HS-5 (cell line): Measurements from ENCODE around the gene NAT9.

Experiments
- DNase-seq: peaks from one replicate; pipeline ENCODE4 v3.0.0-alpha.2; 2012; ENCODE audit warnings: low read depth

Gene NAT9

DNA sequence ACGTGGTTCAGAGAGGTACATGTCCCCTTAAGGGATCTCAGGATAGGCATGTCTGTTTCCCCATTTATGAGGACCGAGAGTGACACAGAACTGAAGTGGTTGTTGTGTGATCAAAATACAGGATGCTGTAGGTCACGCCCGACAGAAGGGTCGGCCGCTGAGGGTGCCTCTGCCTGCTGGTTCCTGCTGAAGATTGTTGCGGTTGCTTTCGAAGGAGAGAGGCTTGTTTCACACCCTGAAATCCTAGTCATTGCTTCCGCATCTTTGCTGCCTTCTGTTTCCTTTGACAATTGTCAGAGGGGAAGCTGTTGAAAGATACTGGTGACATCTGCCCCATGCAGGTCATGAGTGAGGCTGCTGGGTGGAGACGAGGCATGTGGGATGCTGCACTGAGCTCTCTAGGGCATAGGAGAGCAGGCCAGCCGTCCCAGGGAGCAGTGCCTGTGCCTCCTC, 3.8 kb upstream of the NAT9 start:
- DNase-seq = no peak

DNA sequence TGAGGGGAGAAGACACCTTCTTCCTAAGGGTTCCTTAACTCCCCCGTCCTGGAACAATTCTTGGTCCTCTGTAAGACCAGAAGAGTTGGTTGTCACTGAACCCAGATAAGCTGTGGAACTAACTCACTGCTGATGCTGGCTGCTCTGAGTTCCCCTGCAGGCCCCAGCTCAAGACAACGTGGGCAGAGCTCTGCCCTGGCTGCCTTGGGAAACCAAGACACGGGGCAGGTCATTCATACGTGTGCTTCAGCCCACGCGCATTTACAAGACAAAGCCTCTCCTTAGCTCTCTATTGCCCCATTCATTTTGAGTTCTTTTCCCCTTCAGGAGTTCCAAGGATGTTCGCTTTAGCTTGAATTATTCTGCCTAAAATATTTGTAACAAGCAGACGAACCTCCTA, 3.4 kb upstream of the NAT9 start:
- DNase-seq = no peak

DNA sequence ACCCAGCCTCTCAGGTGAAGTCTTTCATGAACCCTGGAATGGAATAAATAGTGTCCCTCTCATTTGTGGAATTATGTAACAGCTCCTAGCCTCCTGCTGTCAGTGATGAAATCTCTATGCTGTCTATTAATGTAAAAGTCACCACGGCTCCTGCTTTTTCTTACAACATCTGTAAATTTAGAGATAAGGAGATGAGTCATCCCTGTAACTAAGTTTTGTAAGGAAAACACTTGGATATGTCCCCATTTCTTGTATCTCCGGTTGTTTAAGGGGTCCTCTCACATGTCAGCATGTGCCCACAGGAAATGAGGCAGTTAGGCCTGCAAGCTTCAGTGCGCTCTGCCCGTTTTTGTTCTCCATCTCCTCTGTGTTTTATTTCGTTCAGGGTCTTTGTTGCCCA, 2.8 kb upstream of the NAT9 start:
- no peak for DNase-seq

DNA sequence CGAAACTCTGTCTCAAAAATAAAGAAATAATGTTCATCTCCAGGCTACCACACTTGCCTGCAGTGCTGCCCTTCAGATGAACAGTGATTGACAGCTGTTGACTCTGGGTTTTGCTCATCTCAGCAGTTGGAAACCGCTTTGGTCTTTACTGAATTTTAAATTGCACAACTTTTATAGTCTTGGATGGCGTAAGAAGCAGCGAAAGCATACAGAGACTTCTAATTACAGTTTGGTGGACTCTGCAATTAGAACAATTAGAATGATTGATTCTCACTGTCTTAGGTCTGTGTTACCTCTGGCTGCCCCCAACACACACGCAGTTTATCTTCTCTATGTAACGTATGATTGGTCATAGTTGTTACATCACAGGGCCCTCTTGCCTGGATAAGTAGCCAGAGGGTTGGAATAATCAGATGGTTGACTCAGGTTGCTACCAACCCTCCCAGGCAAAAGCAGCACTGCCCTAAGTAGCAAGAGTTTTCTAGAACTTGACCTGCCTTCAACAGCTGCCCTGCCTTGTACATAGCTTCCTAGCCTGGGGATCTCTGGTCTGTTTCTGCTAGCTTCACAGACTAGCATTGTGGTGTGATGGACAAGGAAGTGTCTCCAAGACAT, 1.9 kb upstream of the NAT9 start:
- no peak for DNase-seq

DNA sequence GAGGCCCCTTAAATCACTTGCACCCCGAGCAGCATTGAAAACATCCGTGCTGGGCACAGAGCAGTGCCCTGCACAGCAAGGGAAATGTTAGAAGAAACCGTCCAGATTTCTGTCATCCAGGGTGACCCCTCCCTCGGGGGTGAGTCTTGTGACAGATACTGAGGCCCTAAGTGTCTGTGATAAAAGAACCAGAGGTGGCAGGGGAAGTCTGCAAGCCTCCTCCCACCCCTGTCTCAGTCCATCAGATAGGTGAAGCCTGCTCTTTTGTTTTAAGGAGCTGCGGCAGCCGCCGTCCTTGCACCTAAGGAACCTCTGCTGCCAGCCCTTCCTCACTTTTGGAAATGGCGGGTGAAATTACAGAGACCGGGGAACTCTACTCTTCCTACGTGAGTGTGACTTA, 845 bp upstream of the NAT9 start:
- no peak for DNase-seq

DNA sequence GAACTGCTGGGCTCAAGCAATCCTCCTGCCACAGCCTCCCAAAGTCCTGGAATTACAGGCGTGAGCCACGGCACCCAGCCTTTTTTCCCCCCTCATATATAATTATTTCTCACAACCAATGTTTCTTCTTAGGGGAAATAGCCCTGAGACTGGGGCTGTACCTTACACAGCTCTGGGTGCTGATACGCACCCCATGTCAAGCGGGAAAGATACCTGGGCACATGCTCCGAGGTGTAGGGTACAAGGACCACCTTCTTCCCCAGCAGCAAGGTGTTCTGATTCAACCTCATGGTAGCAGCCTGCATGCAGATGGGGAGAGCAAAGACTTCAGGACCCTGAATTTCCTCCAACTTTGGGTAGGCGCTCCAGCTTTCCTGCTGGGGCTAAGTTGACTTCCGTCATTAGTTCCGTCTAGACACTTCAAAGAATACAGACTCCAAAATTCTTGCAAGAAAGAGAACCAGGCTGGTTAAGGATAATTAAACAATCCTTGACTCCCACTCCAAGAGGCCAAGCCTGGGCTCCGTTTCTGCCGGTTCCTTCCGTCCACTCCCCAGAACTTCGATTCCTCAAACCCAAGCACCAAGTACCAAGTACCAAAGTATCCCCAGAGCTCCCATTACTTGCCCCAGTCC, 619 bp downstream of the NAT9 start:
- DNase-seq = no peak

DNA sequence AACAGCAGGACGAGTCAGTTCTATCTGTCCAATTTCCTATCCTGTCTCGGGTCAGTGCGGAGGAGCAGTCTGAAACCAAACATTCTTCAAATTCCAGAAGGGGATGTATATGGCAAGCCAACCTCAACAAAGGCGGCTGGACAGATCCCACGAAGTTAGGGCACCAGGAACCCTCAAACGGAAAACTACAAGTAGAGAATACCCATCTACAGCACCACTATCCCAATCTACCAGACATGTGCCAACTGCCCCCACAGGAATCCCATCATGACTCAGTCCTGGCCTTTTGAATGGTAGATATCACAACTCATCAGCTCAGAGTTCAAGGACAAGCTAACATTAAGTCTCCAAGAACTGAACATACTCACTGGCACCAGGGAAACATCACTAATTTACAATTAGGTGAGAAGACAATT, 2.3 kb downstream of the NAT9 start:
- no peak for DNase-seq

DNA sequence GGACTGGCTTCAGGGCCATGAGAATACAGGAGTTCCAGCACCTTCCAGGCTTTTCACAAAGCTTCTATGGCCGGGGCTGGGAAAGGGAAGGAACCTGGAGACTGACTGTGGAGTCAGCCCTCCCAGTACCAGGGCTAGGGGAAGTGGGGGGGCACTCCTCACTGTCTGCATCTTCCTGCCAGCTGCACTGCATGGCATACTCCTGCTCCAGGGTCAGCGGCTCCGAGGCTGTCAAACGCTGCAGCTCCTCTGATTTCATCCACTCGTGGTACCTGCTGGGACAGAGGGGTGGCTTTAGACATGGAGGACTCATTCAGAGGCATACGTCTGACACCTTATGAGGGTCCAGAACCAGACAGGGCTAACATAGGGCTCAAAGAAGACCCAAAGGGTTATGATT, 2.7 kb downstream of the NAT9 start:
- DNase-seq = no peak

DNA sequence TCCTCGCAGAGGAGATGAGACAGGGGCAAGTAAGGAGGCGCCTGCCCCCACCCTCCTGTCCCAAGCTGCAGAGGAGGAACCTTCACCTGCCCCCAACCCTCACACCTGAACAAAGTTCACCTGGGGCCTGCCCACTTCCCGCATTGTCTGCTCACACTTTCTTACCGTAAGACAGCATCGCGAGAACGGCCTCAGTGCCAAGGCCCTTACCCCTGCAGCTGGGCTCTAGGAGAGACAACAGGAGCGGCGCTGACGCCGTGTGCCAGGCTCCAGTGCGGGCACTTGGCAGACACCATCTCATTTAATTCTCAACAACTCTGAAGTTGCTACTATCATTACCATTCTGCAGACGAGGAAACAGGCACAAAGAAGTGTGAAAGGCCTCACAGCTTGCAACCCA, 4.1 kb downstream of the NAT9 start:
- no peak for DNase-seq

DNA sequence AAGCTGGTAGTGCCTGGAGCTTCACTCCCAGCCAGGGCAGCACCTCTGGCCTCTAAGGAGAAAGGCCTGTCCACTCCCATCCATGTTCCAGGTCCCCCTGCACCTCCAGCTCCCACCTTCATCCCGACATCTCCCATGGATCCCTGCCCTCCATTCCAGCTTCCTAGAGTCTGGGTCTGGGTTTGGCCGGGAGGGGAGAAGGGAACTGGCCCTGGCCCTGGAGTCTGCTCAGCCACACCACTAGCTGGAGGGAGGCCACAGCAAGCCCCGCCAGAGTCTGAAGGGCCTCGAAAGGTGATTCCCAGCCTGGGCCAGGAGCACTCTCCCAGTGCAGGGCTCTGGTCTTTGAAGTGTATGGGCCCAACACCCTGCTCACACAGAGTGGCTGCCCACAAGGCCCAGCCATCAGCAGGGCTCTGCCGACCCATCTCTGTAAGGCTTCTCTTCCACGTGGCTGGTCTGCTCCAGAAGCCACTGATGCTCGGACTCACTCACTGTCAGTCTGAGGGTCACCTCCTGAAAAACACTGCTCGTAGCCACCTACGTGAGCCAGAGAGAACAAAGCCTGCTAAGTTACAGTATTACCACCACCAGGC, 4.7 kb downstream of the NAT9 start:
- no peak for DNase-seq

DNA sequence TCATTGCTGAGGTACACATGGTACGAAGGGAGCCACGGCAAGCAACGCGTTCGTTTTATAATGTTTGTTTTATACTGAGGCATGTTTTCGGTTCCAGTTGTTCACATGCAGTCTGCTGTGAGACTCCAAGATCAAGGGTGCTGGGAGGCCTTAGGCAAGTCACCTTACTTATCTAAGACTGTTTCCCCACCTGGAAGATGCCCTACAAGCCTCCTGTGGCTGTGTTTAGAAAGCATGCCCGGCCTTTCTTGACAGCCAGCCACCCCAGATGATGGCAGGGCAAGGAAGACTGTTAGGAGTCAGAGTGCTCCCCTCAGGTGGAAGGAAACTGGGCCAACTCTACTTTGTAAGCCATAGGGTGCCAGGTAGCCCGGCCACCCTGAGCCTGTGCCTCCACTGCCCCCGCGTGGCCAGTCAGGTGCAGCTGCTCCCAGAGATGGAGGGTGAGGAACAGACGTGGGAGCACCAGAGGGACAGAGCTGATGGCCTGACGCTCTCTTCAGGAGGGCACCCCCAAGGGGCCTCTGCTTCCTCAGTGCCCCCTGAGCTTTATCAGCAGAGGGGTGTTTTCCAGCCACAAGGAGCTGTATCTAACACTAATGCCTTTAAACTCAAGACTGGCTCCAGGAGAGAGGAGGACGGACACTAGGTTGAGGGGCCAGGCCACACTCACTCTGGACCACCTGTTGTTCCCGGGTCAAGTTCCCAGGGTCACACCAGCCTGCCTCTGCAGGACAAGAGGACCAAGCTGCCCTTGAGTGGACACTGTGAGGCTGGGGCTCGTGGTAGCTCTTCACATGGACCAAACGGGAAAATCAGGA, 5.4 kb downstream of the NAT9 start:
- DNase-seq = no peak

DNA sequence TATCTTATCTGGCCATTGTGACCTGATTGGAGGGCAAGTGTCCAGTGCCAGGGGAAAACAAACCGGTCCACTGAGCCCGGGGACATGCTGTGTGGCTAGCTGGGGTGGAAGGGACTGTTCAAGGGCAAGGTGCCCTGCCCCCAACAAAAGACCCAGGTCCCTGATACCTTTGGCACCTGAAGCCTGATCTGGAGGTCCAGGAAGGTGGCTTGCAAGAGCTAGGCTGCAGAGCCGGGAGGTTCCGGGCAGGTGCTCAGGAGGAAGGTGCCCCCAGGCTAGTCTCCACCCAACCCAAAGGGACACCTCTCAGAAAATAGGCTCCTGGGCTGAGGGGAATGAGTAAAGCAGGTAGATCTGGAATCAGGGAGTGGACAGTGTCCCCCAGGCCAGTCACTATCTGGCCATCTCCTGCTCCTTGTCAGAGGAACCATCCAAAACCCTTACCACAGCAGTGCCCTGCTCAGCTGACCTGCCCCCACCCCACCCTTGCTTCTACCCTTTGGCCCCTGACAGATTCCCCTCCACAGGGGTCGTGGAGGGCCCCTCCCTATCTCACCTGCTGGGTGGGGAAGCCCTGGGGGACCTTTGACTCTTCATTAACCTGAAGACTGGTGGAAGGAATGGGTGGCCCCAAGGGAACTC, 6.2 kb downstream of the NAT9 start:
- no peak for DNase-seq

DNA sequence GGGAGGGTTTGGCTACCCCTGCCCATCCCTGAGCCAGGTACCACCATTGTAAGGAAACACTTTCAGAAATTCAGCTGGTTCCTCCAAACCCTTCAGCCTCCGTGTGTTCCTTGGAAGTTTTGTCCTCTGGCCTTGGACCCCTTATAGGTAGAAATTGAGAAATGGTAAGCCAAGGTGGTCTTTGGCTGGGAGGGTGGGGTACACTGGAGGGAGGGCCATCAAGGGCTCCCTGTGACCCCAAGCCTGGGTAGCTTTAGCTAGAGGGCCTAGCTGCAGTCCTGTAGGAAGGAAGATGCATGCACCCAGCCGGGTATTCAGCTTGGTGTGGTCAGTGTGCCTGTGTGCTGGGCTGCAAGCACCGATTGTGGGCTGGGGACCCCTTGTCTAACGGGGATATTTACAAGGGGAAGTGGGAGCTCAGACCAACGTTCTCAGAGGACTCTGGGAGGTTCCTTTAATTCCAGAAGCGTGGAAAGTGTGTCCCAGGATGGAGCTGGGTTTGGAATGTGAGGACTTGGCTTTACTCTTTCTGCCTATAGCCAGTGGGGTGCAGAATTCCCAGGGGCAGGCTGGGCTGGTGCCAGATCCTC, 6.8 kb downstream of the NAT9 start:
- DNase-seq = no peak

DNA sequence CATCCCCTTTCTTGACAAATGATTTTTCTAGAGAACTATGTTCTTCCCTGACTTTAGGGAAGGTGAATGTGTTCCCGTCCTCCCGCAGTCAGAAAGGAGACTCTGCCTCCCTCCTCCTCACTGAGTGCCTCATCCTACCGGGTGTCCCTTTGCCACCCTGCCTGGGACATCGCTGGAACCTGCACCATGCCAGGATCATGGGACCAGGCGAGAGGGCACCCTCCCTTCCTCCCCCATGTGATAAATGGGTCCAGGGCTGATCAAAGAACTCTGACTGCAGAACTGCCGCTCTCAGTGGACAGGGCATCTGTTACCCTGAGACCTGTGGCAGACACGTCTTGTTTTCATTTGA, 7.4 kb downstream of the NAT9 start:
- no peak for DNase-seq

DNA sequence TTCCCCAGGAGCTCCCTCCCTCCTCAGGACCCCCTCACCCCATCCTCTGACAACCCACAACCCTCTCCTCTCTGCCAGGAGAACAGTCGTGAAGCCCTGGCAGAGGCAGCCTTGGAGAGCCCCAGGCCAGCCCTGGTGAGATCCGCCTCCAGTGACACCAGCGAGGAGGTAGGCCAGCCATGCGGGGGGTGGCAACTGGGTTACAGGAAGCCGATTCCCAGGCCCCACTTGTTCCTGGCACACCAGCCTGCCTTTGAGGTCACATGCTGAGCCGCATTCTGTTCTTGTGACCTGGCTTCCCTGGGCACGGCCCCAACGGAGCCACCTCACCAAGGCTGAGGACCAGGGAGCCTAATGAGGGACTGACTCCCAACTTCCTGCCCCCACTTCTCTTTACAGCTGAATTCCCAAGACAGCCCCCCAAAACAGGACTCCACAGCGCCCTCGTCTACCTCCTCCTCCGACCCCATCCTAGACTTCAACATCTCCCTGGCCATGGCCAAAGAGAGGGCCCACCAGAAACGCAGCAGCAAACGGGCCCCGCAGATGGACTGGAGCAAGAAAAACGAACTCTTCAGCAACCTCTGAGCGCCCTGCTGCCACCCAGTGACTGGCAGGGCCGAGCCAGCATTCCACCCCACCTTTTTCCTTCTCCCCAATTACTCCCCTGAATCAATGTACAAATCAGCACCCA, 7.9 kb downstream of the NAT9 start:
- no peak for DNase-seq

DNA sequence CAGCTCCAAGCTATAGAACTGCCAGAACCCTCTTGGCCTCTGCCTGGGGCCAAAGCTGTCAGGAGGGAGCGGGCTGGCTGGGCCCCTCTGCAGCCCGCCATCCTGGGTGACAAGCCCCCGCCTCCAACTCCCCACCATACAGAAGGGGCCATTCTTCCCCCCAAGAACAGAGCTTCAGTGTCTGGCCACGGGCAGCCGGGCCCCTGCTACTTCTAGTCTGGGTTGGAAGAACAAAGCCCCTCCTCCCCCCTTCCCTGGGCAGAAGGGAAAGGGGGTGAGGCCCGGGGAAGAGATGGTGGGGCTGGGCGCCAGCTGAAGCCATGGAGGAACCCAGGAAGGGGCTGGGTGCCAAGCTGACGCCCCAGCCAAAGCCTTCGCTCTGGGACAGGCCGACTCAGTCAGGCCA, 9.0 kb downstream of the NAT9 start:
- DNase-seq = no peak

DNA sequence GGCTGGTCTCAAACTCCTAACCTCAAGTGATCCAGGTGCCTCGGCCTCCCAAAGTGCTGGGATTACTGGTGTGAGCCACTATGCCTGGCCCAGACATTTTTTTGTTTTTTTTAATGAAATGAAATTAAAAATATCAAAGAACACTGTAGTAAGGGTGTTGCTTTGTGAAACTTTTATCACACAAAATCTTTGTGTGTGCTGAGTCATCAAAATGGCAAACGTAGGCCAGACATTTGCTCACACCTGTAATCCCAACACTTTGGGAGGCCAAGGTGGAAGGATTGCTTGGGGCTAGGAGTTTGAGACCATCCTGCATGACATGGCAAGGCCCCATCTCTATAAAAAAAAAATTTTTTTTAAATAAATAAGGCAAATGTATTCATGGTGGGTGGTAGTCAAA, 9.7 kb downstream of the NAT9 start:
- no peak for DNase-seq

DNA sequence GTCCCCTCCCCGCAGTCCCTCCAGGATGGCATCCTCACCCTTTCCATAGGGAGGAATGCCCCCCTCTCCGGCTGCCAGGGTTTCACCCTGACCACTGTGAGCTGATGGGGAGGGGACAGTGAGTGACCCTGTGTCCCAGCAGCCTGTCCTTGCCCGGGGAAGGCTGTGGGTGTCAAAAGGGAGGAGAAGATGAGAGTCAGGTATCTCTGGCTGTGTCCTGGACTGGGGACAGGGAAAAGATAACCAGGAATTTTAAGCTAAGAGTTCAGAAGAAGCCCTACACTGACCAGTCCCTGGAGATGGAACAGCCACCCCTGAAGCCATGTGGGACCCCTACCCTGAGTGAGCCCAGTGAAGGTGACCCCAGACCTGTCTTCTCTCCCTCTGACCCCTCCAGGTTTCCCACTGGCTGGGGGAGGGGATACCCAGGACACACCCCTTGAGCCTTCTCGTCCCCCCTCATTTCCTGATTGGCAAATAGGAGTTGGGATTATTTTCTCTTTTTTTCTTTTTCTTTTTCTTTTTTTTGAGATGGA, 11.3 kb downstream of the NAT9 start:
- no peak for DNase-seq

DNA sequence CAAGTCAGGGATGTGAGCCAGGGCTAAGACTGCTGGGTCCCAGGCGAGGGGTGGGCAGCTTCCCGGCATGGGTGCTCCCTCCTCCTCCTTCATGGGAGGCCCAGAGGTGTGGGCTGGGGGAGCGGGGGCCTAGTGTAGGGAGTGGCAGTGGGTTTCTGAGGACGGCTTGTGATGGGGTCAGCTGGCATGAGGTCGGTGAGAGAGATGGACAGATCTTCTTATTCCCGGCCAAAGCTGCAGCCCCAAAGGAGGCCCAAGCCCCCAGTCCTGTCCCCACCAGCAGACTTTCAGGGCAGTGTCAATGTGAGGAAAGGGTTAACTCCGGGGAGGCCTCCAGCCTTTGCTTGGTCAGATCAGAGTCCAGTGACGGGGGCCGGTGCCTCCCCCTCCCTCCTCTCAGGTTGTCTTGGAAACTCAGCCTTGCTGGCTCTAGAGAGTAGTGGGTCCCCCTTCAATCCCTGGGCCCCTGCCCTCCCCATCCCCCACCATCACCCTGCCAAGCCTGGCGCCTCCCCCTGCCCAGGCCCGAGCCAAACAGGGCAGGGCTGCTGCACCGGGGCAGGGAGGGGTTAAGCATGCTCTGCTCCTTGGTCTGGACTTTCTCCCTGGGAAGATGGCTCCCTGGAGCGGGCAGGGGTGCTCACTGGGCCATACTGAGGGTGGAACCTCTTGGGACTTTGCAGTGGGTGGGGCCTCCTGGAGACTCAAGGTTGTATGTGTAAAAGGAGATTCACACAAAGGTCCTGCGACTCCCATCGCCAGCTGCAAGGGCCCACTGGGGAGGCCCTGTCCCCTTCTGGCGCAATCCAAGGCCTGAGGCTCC, 12.4 kb downstream of the NAT9 start:
- DNase-seq = no peak

DNA sequence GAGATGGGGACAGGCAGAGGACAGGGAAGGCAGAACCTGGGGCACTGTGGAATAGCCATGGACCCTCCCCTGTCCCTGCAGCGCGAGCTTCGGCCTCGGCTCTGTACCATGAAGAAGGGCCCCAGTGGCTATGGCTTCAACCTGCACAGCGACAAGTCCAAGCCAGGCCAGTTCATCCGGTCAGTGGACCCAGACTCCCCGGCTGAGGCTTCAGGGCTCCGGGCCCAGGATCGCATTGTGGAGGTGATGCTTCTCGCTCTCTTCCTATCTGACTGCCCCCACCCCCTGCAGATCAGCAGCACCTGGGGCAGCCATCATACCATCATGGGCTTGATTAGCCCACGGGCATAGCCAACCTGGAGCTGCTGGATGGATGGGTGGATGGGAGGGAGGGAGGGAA, 14.2 kb downstream of the NAT9 start:
- no peak for DNase-seq
